Adrenal gland (tissue), 5 donors: ENCODE measurements around the gene SFRP5.

Source experiments
- CTCF ChIP-seq, 6 experiments: fragments of 450-650 bp in 4 of 6; fragments of 200-600 bp in 2 of 6; sonication (generic) in 1 of 6; IDR thresholded peaks; 1 replicate in 5 of 6; 2 replicates in 1 of 6; pipeline versions ENCODE4 v1.5.1 to v1.8.0; 2016 to 2021; ENCODE audit warnings: antibody characterized with exemption in 6 of 6, mild to moderate bottlenecking in 2 of 6, moderate library complexity in 1 of 6
- POLR2A ChIP-seq, 2 donors: fragments of 450-650 bp; IDR thresholded peaks; one replicate each; pipeline ENCODE4 v1.6.1; 2017; ENCODE audit warnings: antibody characterized with exemption in 2 of 2, mild to moderate bottlenecking in 2 of 2, moderate library complexity in 1 of 2
- donor health status: DM: no; HTN: no; CAD: no.

- TF ChIP-seq CTCF (IDR thresholded peaks at IDR 0.05) (no peak), POLR2A (IDR thresholded peaks at IDR 0.05) (no peak)
Observed at GRCh38 chr10:97755718-97756117, 16.1 kb downstream of the SFRP5 start.
